ENCODE data around the gene POU3F2.

Gene POU3F2

GRCh38 chr6:98845211-98846020, 11.0 kb downstream of the POU3F2 start (continued):
- peak; percentile 87 for TF ChIP-seq ZNF2 (tag by site-specific recombination; IDR thresholded peaks at IDR 0.05)
- no peak for TF ChIP-seq ZNF155 (tag by site-specific recombination; IDR thresholded peaks at IDR 0.05)
- TF ChIP-seq KLF9 (tag by site-specific recombination; IDR thresholded peaks at IDR 0.05; ENCODE audit: low read depth), result peak; percentile 37; the same call in 1 of the 2 replicates
- TF ChIP-seq KLF1 (tag by site-specific recombination; IDR thresholded peaks at IDR 0.05), result peak; percentile 8; the same call in 1 of the 2 replicates
- no peak for TF ChIP-seq ZNF280C (tag by site-specific recombination; IDR thresholded peaks at IDR 0.05)
- TF ChIP-seq BCL11A (tag by site-specific recombination; IDR thresholded peaks at IDR 0.05; ENCODE audit: low read depth), result no peak
- TF ChIP-seq ZSCAN30 (tag by site-specific recombination; IDR thresholded peaks at IDR 0.05), result no peak
- no peak for TF ChIP-seq ZNF791 (tag by site-specific recombination; IDR thresholded peaks at IDR 0.05)
- no peak for TF ChIP-seq ZNF837 (tag by site-specific recombination; IDR thresholded peaks at IDR 0.05)
- no peak for TF ChIP-seq ZNF302 (tag by site-specific recombination; IDR thresholded peaks at IDR 0.05; ENCODE audit: low read depth)
- peak; percentile 89 for TF ChIP-seq PRDM1 (tag by site-specific recombination; IDR thresholded peaks at IDR 0.05)
- TF ChIP-seq WT1 (tag by site-specific recombination; IDR thresholded peaks at IDR 0.05), result peak; percentile 44; the same call in 1 of the 2 replicates
- TF ChIP-seq ZBTB17 (tag by site-specific recombination; IDR thresholded peaks at IDR 0.05), result peak; percentile 93
- no peak for TF ChIP-seq SETDB1 (IDR thresholded peaks at IDR 0.05; ENCODE audit: insufficient read length, low read length)
- peak; percentile 61 for TF ChIP-seq ZNF76 (tag by site-specific recombination; IDR thresholded peaks at IDR 0.05; ENCODE audit: borderline replicate concordance, low read depth)
- no peak for TF ChIP-seq ZNF521 (tag by site-specific recombination; IDR thresholded peaks at IDR 0.05)
- no peak for TF ChIP-seq ZNF792 (tag by site-specific recombination; IDR thresholded peaks at IDR 0.05)
- peak; percentile 67; the same call in 1 of the 2 replicates for TF ChIP-seq KLF8 (tag by site-specific recombination; IDR thresholded peaks at IDR 0.05)
- TF ChIP-seq TCF7L2 (IDR thresholded peaks at IDR 0.05; ENCODE audit: borderline replicate concordance, low read depth, low read length), result no peak
- TF ChIP-seq ZNF510 (tag by site-specific recombination; IDR thresholded peaks at IDR 0.05; ENCODE audit: insufficient replicate concordance), result no peak
- no peak for TF ChIP-seq ZNF280D (tag by site-specific recombination; IDR thresholded peaks at IDR 0.05)
- TF ChIP-seq ZIC2 (tag by site-specific recombination; IDR thresholded peaks at IDR 0.05), result peak; percentile 51; the same call in 1 of the 2 replicates
- no peak for TF ChIP-seq ZNF580 (tag by site-specific recombination; IDR thresholded peaks at IDR 0.05)
- peak; percentile 99 for TF ChIP-seq ZNF366 (tag by site-specific recombination; conservative IDR thresholded peaks at IDR 0.05)
- no peak for TF ChIP-seq ZNF138 (tag by site-specific recombination; IDR thresholded peaks at IDR 0.05; ENCODE audit: borderline replicate concordance)
- TF ChIP-seq PRDM10 (tag by site-specific recombination; IDR thresholded peaks at IDR 0.05), result peak; percentile 93
- TF ChIP-seq PRDM4 (tag by site-specific recombination; IDR thresholded peaks at IDR 0.05), result no peak
- TF ChIP-seq ZFP37 (tag by site-specific recombination; IDR thresholded peaks at IDR 0.05), result 0 out of 2 replicates have a peak, but pooled peaks have one; percentile 25
